ENCODE measurements around the gene BBS9.

BBS9 gene

DNA sequence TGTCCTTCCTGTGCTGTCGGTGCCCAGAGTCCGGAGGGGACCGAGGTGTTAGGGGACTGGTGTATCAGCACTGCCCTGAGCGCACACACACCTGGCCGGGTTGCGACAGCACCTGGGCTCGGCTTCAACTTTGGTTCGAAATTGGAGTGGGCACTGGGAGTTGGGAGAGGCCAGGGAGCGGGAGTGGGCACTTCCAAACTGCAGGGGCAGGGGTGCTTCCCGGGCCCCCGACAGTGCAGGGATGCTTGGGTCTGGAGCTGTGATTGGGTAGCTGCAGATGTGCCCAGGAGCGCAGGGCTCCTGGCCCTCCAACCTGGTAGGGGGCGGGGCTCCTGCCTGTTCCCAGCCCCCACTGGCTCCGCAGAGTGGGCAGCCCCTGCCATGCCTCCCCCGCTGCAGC is 7.7 kb downstream of the BBS9 start:
- Histone ChIP-seq H3K36me3 (ENCODE audit: control insufficient read depth, insufficient read depth, low read length) (no peaks in the 10 kb centered on the region), H3K9me3 (ENCODE audit: control insufficient read depth, low read length) (no peaks in the 10 kb centered on the region), H3K4me1 (ENCODE audit: control insufficient read depth, insufficient read depth, low read length) (no peaks in the 10 kb centered on the region), H3K27me3 (ENCODE audit: control insufficient read depth, insufficient read depth, low read length) (no peaks in the 10 kb centered on the region), H3K4me3 (ENCODE audit: low read length) (no peak overlapping the region), H3K9ac (ENCODE audit: low read length) (no peak overlapping the region)

DNA sequence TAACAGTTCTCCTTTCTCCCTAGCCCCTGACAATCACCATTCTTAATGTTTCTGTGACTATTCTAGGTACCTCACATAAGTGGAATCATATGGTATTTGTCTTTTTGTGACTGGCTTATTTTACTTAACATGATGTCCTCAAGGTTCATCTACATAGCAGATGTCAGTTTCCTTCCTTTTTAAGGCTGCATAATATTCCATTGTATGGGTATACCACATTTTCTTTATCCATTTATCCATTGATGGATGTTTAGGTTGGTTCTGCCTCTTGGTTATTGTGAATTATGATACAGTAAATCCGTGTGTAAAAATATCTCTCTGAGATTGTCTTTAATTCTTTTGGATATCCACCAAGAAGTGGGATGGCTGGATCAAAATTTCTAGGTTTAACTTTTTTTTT is 13.2 kb downstream of the BBS9 start:
- Histone ChIP-seq H3K9ac (ENCODE audit: low read length) (no peak overlapping the region), H3K4me1 (ENCODE audit: control insufficient read depth, insufficient read depth, low read length) (no peaks in the 10 kb centered on the region), H3K27me3 (ENCODE audit: control insufficient read depth, insufficient read depth, low read length) (no peaks in the 10 kb centered on the region), H3K9me3 (ENCODE audit: control insufficient read depth, low read length) (no peaks in the 10 kb centered on the region), H3K4me3 (ENCODE audit: low read length) (no peak overlapping the region), H3K36me3 (ENCODE audit: control insufficient read depth, insufficient read depth, low read length) (no peaks in the 10 kb centered on the region)

DNA sequence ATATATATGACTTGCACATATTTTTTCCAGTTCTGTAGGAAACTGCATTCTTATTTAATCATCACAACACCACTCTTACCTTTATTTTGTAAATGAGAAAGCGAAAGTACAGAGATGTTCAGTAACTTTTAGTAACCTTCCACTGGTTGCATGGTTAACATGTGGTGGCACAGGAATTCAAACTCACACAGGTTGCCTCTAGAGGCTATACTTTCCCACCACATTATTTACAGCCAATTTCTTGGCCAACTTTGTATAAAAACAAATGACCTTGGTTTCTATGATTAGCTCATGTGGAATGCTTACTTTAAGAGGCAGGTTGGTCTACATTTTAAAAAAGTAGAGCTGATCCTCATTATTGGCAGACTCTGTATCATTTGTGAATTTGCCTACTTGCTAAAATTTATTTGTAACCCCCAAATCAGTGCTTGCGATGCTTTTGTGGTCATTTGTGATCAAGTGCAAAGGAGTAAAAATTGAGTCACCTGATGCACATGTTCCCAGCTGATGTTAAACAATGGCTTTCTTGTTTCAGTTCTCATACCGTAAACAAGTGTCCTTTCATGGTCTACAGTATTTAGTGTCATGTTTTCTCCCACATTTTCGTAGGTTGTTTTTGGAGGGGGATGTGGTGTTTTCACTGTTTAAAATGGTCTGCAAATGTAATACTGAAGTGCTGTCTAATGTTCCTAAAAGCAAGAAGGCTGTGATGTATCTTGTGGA is 14.8 kb downstream of the BBS9 start:
- no peak overlapping the region for H3K9ac ChIP-seq (ENCODE audit: low read length)
- H3K9me3 ChIP-seq (ENCODE audit: control insufficient read depth, low read length): no peaks in the 10 kb centered on the region
- no peak overlapping the region for H3K4me3 ChIP-seq (ENCODE audit: low read length)
- H3K36me3 ChIP-seq (ENCODE audit: control insufficient read depth, insufficient read depth, low read length): no peaks in the 10 kb centered on the region
- no peaks in the 10 kb centered on the region for H3K27me3 ChIP-seq (ENCODE audit: control insufficient read depth, insufficient read depth, low read length)
- no peaks in the 10 kb centered on the region for H3K4me1 ChIP-seq (ENCODE audit: control insufficient read depth, insufficient read depth, low read length)

DNA sequence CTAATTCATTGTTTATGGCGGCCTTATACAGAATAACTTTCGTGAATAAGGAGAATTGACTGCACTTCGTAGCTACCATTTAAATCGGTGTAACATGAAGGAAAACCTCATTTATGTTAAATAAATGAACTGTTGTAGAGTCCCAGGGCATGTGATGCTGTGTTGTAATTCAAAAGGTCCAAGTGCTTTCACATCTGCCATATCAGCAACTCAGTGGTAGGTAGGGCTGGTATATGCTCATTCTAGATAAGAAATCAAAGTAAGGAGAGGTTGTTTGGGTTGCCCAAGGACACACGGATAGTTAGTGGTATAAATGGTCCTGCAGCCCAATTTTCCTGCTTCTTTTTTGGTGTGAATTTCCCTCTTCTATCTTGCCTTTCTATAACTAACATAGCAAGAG is 15.8 kb downstream of the BBS9 start:
- no peaks in the 10 kb centered on the region for H3K27me3 ChIP-seq (ENCODE audit: control insufficient read depth, insufficient read depth, low read length)
- no peaks in the 10 kb centered on the region for H3K36me3 ChIP-seq (ENCODE audit: control insufficient read depth, insufficient read depth, low read length)
- no peak overlapping the region for H3K9ac ChIP-seq (ENCODE audit: low read length)
- no peak overlapping the region for H3K4me3 ChIP-seq (ENCODE audit: low read length)
- H3K4me1 ChIP-seq (ENCODE audit: control insufficient read depth, insufficient read depth, low read length): no peaks in the 10 kb centered on the region
- H3K9me3 ChIP-seq (ENCODE audit: control insufficient read depth, low read length): no peaks in the 10 kb centered on the region

DNA sequence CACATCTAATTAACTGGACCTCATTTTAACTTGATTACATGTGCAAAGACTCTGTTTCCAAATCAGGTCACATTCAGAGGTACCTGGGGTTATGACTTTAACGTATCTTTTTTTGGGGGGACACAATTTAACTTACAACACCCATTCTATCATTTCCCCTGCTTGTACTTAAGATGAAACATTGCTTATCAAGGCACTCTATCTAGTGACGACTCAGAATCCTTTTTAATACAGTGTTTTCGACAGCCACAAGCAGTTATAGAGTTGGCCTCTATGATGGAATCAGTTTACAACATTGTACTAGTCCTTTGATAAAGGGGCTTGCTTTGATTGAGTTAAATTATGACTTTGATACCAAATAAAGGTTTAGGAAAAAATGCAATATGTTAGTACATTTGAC is 22.7 kb downstream of the BBS9 start:
- no peak overlapping the region for H3K4me3 ChIP-seq (ENCODE audit: low read length)
- no peaks in the 10 kb centered on the region for H3K9me3 ChIP-seq (ENCODE audit: control insufficient read depth, low read length)
- no peaks in the 10 kb centered on the region for H3K27me3 ChIP-seq (ENCODE audit: control insufficient read depth, insufficient read depth, low read length)

DNA sequence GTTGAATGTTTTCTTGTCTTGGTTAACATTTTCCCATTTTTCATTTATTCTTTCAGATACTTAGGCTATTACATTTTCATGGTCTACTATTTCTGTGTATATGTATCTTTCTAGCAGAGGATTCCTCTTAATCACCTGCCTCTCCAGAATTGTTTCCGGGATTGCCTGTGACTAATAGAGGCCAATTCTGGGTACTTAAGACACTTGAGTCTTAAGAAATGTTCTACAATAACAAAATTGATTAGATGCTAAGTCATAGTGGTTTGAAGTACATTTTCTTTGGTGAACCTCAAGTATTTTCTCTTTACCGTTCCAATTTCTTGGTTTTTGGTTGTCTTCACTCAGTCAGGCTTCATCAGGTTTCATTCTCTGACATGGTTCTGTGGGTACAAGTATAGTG is 26.4 kb downstream of the BBS9 start:
- Histone ChIP-seq H3K4me1 (ENCODE audit: control insufficient read depth, insufficient read depth, low read length) (no peaks in the 10 kb centered on the region), H3K9me3 (ENCODE audit: control insufficient read depth, low read length) (no peaks in the 10 kb centered on the region), H3K36me3 (ENCODE audit: control insufficient read depth, insufficient read depth, low read length) (no peaks in the 10 kb centered on the region), H3K27me3 (ENCODE audit: control insufficient read depth, insufficient read depth, low read length) (no peaks in the 10 kb centered on the region), H3K4me3 (ENCODE audit: low read length) (no peak overlapping the region), H3K9ac (ENCODE audit: low read length) (no peak overlapping the region)

More for the DNA sequence above, 22.7 kb downstream of the BBS9 start:
- Histone ChIP-seq H3K9ac (ENCODE audit: low read length) (no peak overlapping the region), H3K4me1 (ENCODE audit: control insufficient read depth, insufficient read depth, low read length) (no peaks in the 10 kb centered on the region), H3K36me3 (ENCODE audit: control insufficient read depth, insufficient read depth, low read length) (no peaks in the 10 kb centered on the region)

DNA sequence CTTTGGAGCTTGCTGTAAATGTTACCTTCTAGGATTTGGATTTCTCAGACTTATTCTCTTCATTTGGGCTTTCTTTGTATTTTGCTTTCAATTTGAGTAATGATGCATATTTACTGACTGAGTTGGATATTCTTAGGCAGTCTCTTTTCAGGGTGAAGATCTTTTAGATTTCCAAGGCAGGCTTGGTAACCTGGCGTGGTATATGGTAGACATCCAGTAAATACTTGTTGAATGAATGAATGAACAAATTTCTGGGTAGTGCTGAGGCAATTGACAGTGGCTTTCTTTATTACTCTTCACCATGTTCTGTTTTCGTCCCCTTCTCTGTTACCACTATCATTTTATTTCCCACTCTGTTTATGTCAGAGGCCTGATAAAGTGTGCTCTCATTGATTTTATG is 27.1 kb downstream of the BBS9 start:
- H3K9ac ChIP-seq (ENCODE audit: low read length): no peak overlapping the region

DNA sequence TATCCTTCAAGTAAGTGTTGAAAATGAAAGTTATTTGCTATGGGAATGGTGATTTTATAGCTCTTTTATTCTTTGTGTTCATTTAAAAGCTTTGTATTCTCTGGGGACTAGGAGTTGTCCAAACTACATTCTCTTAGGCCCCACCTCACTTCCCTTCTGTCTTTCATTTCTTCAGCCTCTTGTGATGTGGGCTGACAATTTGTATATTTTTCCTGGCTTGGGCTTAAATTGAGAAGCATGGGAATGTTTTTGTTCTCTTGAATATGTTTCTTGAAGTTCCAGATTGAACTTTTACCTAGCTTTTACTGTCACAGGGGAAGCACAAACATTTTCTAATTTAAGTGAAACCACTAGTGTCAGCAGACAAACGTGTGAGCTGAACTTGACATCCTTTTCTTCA is 27.9 kb downstream of the BBS9 start:
- Histone ChIP-seq H3K9me3 (ENCODE audit: control insufficient read depth, low read length) (no peaks in the 10 kb centered on the region), H3K4me3 (ENCODE audit: low read length) (no peak overlapping the region), H3K9ac (ENCODE audit: low read length) (no peak overlapping the region), H3K27me3 (ENCODE audit: control insufficient read depth, insufficient read depth, low read length) (no peaks in the 10 kb centered on the region), H3K4me1 (ENCODE audit: control insufficient read depth, insufficient read depth, low read length) (no peaks in the 10 kb centered on the region), H3K36me3 (ENCODE audit: control insufficient read depth, insufficient read depth, low read length) (no peaks in the 10 kb centered on the region)

More for the DNA sequence above, 27.1 kb downstream of the BBS9 start:
- Histone ChIP-seq H3K4me3 (ENCODE audit: low read length) (no peak overlapping the region), H3K27me3 (ENCODE audit: control insufficient read depth, insufficient read depth, low read length) (no peaks in the 10 kb centered on the region), H3K9me3 (ENCODE audit: control insufficient read depth, low read length) (no peaks in the 10 kb centered on the region), H3K4me1 (ENCODE audit: control insufficient read depth, insufficient read depth, low read length) (no peaks in the 10 kb centered on the region), H3K36me3 (ENCODE audit: control insufficient read depth, insufficient read depth, low read length) (no peaks in the 10 kb centered on the region)

DNA sequence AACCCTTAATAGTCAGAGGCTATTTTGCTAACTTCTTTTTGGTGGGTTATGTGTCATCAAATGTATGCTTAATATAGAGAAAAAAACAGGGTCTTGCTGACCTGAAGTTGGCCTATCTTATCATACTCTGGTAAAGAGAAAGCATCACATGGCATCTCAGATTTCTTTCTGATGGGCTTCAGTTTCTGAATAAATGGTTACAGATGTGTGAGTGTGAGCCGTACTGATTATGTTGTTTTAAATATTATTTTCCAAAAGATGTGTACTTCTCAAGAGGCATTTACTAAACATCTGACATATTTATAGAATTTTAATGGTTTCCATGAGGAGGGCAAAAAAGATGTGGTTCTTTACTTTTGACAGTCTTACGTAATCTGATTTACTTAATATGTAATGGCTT is 28.4 kb downstream of the BBS9 start:
- no peak overlapping the region for H3K9ac ChIP-seq (ENCODE audit: low read length)
- H3K27me3 ChIP-seq (ENCODE audit: control insufficient read depth, insufficient read depth, low read length): no peaks in the 10 kb centered on the region
- no peaks in the 10 kb centered on the region for H3K36me3 ChIP-seq (ENCODE audit: control insufficient read depth, insufficient read depth, low read length)
- H3K4me1 ChIP-seq (ENCODE audit: control insufficient read depth, insufficient read depth, low read length): no peaks in the 10 kb centered on the region
- H3K9me3 ChIP-seq (ENCODE audit: control insufficient read depth, low read length): no peaks in the 10 kb centered on the region
- H3K4me3 ChIP-seq (ENCODE audit: low read length): no peak overlapping the region

DNA sequence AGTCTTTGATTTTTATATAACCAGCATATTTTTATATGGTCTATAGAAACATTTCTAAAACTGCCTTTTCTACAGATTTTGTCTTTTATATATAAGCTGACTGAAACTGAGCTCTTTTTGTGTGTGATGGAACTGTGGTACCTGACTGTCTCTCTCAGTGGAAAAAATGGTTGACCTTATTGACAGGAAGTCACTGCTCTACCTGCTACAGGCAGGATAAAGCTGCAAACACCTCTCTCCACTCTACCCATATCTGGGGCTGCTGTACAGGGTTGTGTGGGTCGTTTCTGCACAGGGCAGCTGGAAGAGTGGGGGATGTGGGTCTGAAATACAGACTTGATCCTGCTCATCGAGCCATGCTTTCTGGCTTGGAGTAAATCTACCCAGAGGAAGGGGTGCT is 48.5 kb downstream of the BBS9 start:
- Histone ChIP-seq H3K9ac (ENCODE audit: low read length) (no peak overlapping the region), H3K36me3 (ENCODE audit: control insufficient read depth, insufficient read depth, low read length) (no peaks in the 10 kb centered on the region), H3K9me3 (ENCODE audit: control insufficient read depth, low read length) (no peaks in the 10 kb centered on the region), H3K27me3 (ENCODE audit: control insufficient read depth, insufficient read depth, low read length) (no peaks in the 10 kb centered on the region), H3K4me3 (ENCODE audit: low read length) (no peak overlapping the region), H3K4me1 (ENCODE audit: control insufficient read depth, insufficient read depth, low read length) (no peaks in the 10 kb centered on the region)

DNA sequence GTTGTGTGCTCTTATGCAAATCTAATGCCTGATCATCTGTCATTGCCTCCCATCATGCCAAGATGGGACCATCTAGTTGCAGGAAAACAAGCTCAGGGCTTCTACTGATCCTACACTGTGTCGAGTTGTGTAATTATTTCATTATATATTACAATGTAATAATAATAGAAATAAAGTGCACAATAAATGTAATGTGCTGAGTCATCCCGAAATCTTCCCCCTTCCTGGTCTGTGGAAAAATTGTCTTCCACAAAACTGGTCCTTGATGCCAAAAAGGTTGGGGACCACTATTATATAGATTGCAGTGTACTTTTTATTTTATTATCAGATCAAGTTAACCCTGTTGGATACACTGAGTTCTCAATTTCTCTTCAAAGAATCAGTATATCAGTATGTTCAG is 50.2 kb downstream of the BBS9 start:
- no peaks in the 10 kb centered on the region for H3K27me3 ChIP-seq (ENCODE audit: control insufficient read depth, insufficient read depth, low read length)
- no peak overlapping the region for H3K9ac ChIP-seq (ENCODE audit: low read length)
- no peaks in the 10 kb centered on the region for H3K36me3 ChIP-seq (ENCODE audit: control insufficient read depth, insufficient read depth, low read length)
- H3K4me1 ChIP-seq (ENCODE audit: control insufficient read depth, insufficient read depth, low read length): no peaks in the 10 kb centered on the region
- H3K9me3 ChIP-seq (ENCODE audit: control insufficient read depth, low read length): no peaks in the 10 kb centered on the region
- H3K4me3 ChIP-seq (ENCODE audit: low read length): no peak overlapping the region

DNA sequence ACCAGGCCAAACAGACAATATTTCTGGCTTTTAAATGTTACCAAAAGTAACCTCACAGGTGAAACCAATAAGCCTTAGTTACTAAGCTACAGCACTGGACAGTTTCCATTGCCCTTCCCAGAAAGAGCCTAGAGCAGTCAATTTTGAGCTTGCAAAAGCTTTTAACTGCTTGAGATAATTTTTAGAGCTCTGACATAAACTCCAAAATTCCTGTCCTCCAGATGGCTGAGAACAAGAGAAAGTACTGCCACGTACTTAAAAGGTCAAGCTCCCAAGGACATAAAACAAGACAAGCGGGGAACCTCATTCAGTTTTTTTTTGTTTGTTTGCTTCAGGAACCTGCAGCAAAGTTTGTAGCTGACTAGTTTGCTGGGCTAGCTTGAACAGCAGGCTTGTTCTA is 54.1 kb downstream of the BBS9 start:
- Histone ChIP-seq H3K4me1 (ENCODE audit: control insufficient read depth, insufficient read depth, low read length) (no peaks in the 10 kb centered on the region), H3K4me3 (ENCODE audit: low read length) (no peak overlapping the region), H3K27me3 (ENCODE audit: control insufficient read depth, insufficient read depth, low read length) (no peaks in the 10 kb centered on the region), H3K9ac (ENCODE audit: low read length) (no peak overlapping the region), H3K36me3 (ENCODE audit: control insufficient read depth, insufficient read depth, low read length) (no peaks in the 10 kb centered on the region), H3K9me3 (ENCODE audit: control insufficient read depth, low read length) (no peaks in the 10 kb centered on the region)

DNA sequence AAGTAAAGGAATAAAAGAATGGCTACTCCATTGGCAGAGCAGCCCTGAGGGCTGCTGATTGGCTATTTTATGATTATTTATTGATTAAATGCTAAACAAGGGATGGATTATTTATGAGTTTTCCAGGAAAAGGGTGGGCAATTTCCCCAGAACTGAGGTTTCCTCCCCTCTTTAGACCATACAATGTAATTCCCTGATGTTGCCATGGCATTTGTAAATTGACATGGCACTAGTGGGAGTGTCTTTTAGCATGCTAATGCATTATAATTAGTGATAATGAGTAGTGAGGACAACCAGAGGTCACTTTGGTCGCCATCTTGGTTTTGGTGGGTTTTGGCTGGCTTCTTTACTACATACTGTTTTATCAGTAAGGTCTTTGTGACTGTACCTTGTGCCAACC is 55.5 kb downstream of the BBS9 start:
- H3K9me3 ChIP-seq (ENCODE audit: control insufficient read depth, low read length): no peaks in the 10 kb centered on the region
- no peaks in the 10 kb centered on the region for H3K36me3 ChIP-seq (ENCODE audit: control insufficient read depth, insufficient read depth, low read length)
- H3K9ac ChIP-seq (ENCODE audit: low read length): no peak overlapping the region
- H3K4me1 ChIP-seq (ENCODE audit: control insufficient read depth, insufficient read depth, low read length): no peaks in the 10 kb centered on the region
- H3K27me3 ChIP-seq (ENCODE audit: control insufficient read depth, insufficient read depth, low read length): no peaks in the 10 kb centered on the region
- H3K4me3 ChIP-seq (ENCODE audit: low read length): no peak overlapping the region
